Measurements from ENCODE around the gene MAD1L1.

MAD1L1 gene

GRCh38 chr7:2115760-2116447 lies 116.8 kb downstream of the MAD1L1 start:
- Histone ChIP-seq H3K4me1 (peaks cover 27% of the 10 kb centered on the region), H3K4me3 (ENCODE audit: low read depth, low read length) (no peak overlapping the region), H3K27me3 (no peaks in the 10 kb centered on the region), H3K9me3 (no peaks in the 10 kb centered on the region), H3K36me3 (no peaks in the 10 kb centered on the region; the same call in 1 of the 2 replicates)
- TF ChIP-seq CTCF (IDR thresholded peaks at IDR 0.05; ENCODE audit: low read depth, low read length) = no peak
- no peak for DNase-seq

GRCh38 chr7:2114926-2115759 lies 117.6 kb downstream of the MAD1L1 start:
- Histone ChIP-seq H3K4me3 (ENCODE audit: low read depth, low read length) (no peak overlapping the region), H3K9me3 (no peaks in the 10 kb centered on the region), H3K27me3 (no peaks in the 10 kb centered on the region), H3K36me3 (no peaks in the 10 kb centered on the region; the same call in 1 of the 2 replicates), H3K4me1 (peaks cover 23% of the 10 kb centered on the region)
- no peak for TF ChIP-seq CTCF (IDR thresholded peaks at IDR 0.05; ENCODE audit: low read depth, low read length)
- DNase-seq = no peak

GRCh38 chr7:2114052-2114451 lies 118.7 kb downstream of the MAD1L1 start:
- Histone ChIP-seq H3K36me3 (no peaks in the 10 kb centered on the region; the same call in 1 of the 2 replicates), H3K9me3 (no peaks in the 10 kb centered on the region), H3K4me1 (peaks cover 24% of the 10 kb centered on the region), H3K4me3 (ENCODE audit: low read depth, low read length) (no peak overlapping the region), H3K27me3 (no peaks in the 10 kb centered on the region)
- TF ChIP-seq CTCF (IDR thresholded peaks at IDR 0.05; ENCODE audit: low read depth, low read length) = no peak
- no peak for DNase-seq

- DNase-seq = no peak
- H3K4me3 ChIP-seq (ENCODE audit: low read depth, low read length) = no peak overlapping the region
- no peaks in the 10 kb centered on the region for H3K9me3 ChIP-seq
- no peak for TF ChIP-seq CTCF (IDR thresholded peaks at IDR 0.05; ENCODE audit: low read depth, low read length)
- H3K36me3 ChIP-seq = no peaks in the 10 kb centered on the region; the same call in 1 of the 2 replicates
- H3K4me1 ChIP-seq = peaks cover 35% of the 10 kb centered on the region
- no peaks in the 10 kb centered on the region for H3K27me3 ChIP-seq
Observed at GRCh38 chr7:2112261-2113198, 120.2 kb downstream of the MAD1L1 start.

- DNase-seq = no peak
- H3K27me3 ChIP-seq = no peaks in the 10 kb centered on the region
- no peaks in the 10 kb centered on the region for H3K9me3 ChIP-seq
- no peak overlapping the region for H3K4me3 ChIP-seq (ENCODE audit: low read depth, low read length)
- no peaks in the 10 kb centered on the region; the same call in 1 of the 2 replicates for H3K36me3 ChIP-seq
- no peak for TF ChIP-seq CTCF (IDR thresholded peaks at IDR 0.05; ENCODE audit: low read depth, low read length)
- peaks cover 35% of the 10 kb centered on the region for H3K4me1 ChIP-seq
Observed at GRCh38 chr7:2111568-2111967, 121.2 kb downstream of the MAD1L1 start.

Data from BE2C (cell line).